Suprapubic skin (tissue), 4 donors: ENCODE data around the gene SLIT1.

ENCODE experiments used
- EP300 ChIP-seq: sonication (generic); formaldehyde crosslinking; IDR thresholded peaks from one replicate; pipeline ENCODE4 v1.6.1; 2017; ENCODE audit warnings: antibody characterized with exemption
- POLR2A ChIP-seq, 2 donors: fragments of 450-650 bp; IDR thresholded peaks; one replicate each; pipeline ENCODE4 v1.6.1; 2017; ENCODE audit warnings: antibody characterized with exemption in 2 of 2, mild to moderate bottlenecking in 2 of 2, moderate library complexity in 2 of 2
- POLR2AphosphoS5 ChIP-seq, 3 donors: sonication (generic); formaldehyde crosslinking; IDR thresholded peaks; one replicate each; pipeline ENCODE4 v1.6.1; 2017; ENCODE audit warnings: antibody characterized with exemption in 3 of 3
- TF ChIP-seq, protein P1 (sequence below), 2 donors: fragments of 200-600 bp in 1 of 2; fragments of 450-650 bp in 1 of 2; sonication (generic) in 1 of 2; IDR thresholded peaks; one replicate each; pipeline ENCODE4 v1.5.1; 2016 to 2019; ENCODE audit warnings: antibody characterized with exemption in 2 of 2, mild to moderate bottlenecking in 1 of 2, moderate library complexity in 1 of 2

- TF ChIP-seq, protein P1, sequence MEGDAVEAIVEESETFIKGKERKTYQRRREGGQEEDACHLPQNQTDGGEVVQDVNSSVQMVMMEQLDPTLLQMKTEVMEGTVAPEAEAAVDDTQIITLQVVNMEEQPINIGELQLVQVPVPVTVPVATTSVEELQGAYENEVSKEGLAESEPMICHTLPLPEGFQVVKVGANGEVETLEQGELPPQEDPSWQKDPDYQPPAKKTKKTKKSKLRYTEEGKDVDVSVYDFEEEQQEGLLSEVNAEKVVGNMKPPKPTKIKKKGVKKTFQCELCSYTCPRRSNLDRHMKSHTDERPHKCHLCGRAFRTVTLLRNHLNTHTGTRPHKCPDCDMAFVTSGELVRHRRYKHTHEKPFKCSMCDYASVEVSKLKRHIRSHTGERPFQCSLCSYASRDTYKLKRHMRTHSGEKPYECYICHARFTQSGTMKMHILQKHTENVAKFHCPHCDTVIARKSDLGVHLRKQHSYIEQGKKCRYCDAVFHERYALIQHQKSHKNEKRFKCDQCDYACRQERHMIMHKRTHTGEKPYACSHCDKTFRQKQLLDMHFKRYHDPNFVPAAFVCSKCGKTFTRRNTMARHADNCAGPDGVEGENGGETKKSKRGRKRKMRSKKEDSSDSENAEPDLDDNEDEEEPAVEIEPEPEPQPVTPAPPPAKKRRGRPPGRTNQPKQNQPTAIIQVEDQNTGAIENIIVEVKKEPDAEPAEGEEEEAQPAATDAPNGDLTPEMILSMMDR (IDR thresholded peaks at IDR 0.05) = no peak
- no peak for TF ChIP-seq POLR2AphosphoS5 (IDR thresholded peaks at IDR 0.05)
- TF ChIP-seq POLR2A (IDR thresholded peaks at IDR 0.05) = no peak
- TF ChIP-seq EP300 = no peak
These were observed 2.4 kb downstream of the SLIT1 start for GRCh38 chr10:97183314-97183713.
